OCI-LY1 (cell line): ENCODE results near the gene GASK1A.

Experiments
- H2AFZ ChIP-seq: fragments of 200-600 bp; sonication (generic), shearing (Covaris generic); 2 replicates; pipeline ENCODE4 v1.6.0; 2014; ENCODE audit warnings: antibody characterized with exemption, mild to moderate bottlenecking, low read length
- H3F3A ChIP-seq: fragments of 200-600 bp; sonication (generic), shearing (Covaris generic); 2 replicates; pipeline ENCODE4 v1.6.0; 2014; ENCODE audit warnings: mild to moderate bottlenecking, antibody characterized with exemption, low read length, moderate library complexity; ENCODE audit not compliant: insufficient read depth
- H3K27ac ChIP-seq: fragments of 200-600 bp; sonication (generic); 2 replicates; pipeline ENCODE4 v1.5.1; 2014; ENCODE audit warnings: low read length, mixed run types, mild to moderate bottlenecking, low read depth; ENCODE audit not compliant: poor library complexity, severe bottlenecking
- H3K27me3 ChIP-seq: fragments of 200-600 bp; sonication (generic); 2 replicates; pipeline ENCODE4 v1.6.0; 2014; ENCODE audit warnings: antibody characterized with exemption, mild to moderate bottlenecking, low read length, moderate library complexity; ENCODE audit not compliant: insufficient read depth
- H3K36me3 ChIP-seq: fragments of 200-600 bp; sonication (generic); 2 replicates; pipeline ENCODE4 v1.6.1; 2014; ENCODE audit warnings: mild to moderate bottlenecking, antibody characterized with exemption, low read length, moderate library complexity, mixed read lengths; ENCODE audit not compliant: insufficient read depth
- H3K4me1 ChIP-seq: fragments of 200-600 bp; sonication (generic); 2 replicates; pipeline ENCODE4 v1.5.1; 2014; ENCODE audit warnings: mild to moderate bottlenecking, low read length, moderate library complexity; ENCODE audit not compliant: insufficient read depth, severe bottlenecking
- H3K4me2 ChIP-seq: fragments of 200-600 bp; sonication (generic), shearing (Covaris generic); 2 replicates; pipeline ENCODE4 v1.6.1; 2014; ENCODE audit warnings: low read length
- H3K4me3 ChIP-seq: fragments of 200-600 bp; sonication (generic); 2 replicates; pipeline ENCODE4 v1.5.1; 2014; ENCODE audit warnings: low read length, low read depth, mild to moderate bottlenecking, mixed read lengths; ENCODE audit not compliant: poor library complexity, severe bottlenecking
- H3K79me2 ChIP-seq: fragments of 200-600 bp; shearing (Covaris generic); 2 replicates; pipeline ENCODE4 v1.6.1; 2016; ENCODE audit warnings: mixed run types, low read length, mixed read lengths; ENCODE audit not compliant: insufficient read depth
- H3K9ac ChIP-seq: fragments of 200-600 bp; sonication (generic), shearing (Covaris generic); 2 replicates; pipeline ENCODE4 v1.6.1; 2014; ENCODE audit warnings: mild to moderate bottlenecking, low read length, mixed read lengths
- H3K9me2 ChIP-seq: fragments of 200-600 bp; sonication (generic), shearing (Covaris generic); 2 replicates; pipeline ENCODE4 v1.6.1; 2014; ENCODE audit warnings: low read depth, mild to moderate bottlenecking, low read length, mixed read lengths
- H3K9me3 ChIP-seq: fragments of 200-600 bp; shearing (Covaris generic); 2 replicates; pipeline ENCODE4 v1.6.1; 2014; ENCODE audit warnings: low read length, mixed read lengths
- H4K20me1 ChIP-seq: fragments of 200-600 bp; sonication (generic), shearing (Covaris generic); 2 replicates; pipeline ENCODE4 v1.6.0; 2016; ENCODE audit warnings: mild to moderate bottlenecking, low read length; ENCODE audit not compliant: insufficient read depth
- CTCF ChIP-seq: fragments of 200-600 bp; sonication (generic), shearing (Covaris generic); IDR thresholded peaks from 2 replicates; pipeline ENCODE4 v1.5.1; 2017; ENCODE audit warnings: mild to moderate bottlenecking, antibody characterized with exemption, low read length, moderate library complexity, mixed read lengths
- EZH2 ChIP-seq: fragments of 200-600 bp; sonication (generic), shearing (Covaris generic); IDR thresholded peaks from 2 replicates; pipeline ENCODE4 v1.8.0; 2017; ENCODE audit warnings: borderline replicate concordance, mixed run types, mild to moderate bottlenecking, antibody characterized with exemption, low read length, moderate library complexity, mixed read lengths

GASK1A gene

GRCh38 chr3:43014956-43015355, 35.8 kb downstream of the GASK1A start:
- 0 out of 2 replicates have a peak, but pooled peaks cover 2% of the 10 kb centered on the region for H3K9me3 ChIP-seq
- H3K36me3 ChIP-seq = no peaks in the 10 kb centered on the region
- H4K20me1 ChIP-seq = no peaks in the 10 kb centered on the region
- H3K79me2 ChIP-seq = no peaks in the 10 kb centered on the region
- no peak overlapping the region for H2AFZ ChIP-seq
- H3K27ac ChIP-seq = no peak overlapping the region
- no peaks in the 10 kb centered on the region for H3K4me1 ChIP-seq
- no peaks in the 10 kb centered on the region for H3F3A ChIP-seq
- no peak overlapping the region for H3K4me3 ChIP-seq
- no peak overlapping the region for H3K4me2 ChIP-seq
- TF ChIP-seq CTCF (no peak), EZH2 (no peak)
- no peak overlapping the region for H3K9ac ChIP-seq
- H3K9me2 ChIP-seq = no peaks in the 10 kb centered on the region
- H3K27me3 ChIP-seq = no peaks in the 10 kb centered on the region

- Histone ChIP-seq H3K27ac (no peak overlapping the region), H3F3A (no peaks in the 10 kb centered on the region), H3K4me3 (no peak overlapping the region), H3K4me2 (no peak overlapping the region), H3K9ac (no peak overlapping the region), H3K9me3 (0 out of 2 replicates have a peak, but pooled peaks cover 2% of the 10 kb centered on the region), H2AFZ (no peak overlapping the region), H3K9me2 (no peaks in the 10 kb centered on the region), H3K79me2 (no peaks in the 10 kb centered on the region), H4K20me1 (no peaks in the 10 kb centered on the region), H3K4me1 (no peaks in the 10 kb centered on the region), H3K36me3 (no peaks in the 10 kb centered on the region), H3K27me3 (no peaks in the 10 kb centered on the region)
- TF ChIP-seq CTCF (no peak), EZH2 (no peak)
Measured at GRCh38 chr3:43015572-43015971, 36.5 kb downstream of the GASK1A start.

GRCh38 chr3:43015991-43016865, 37.1 kb downstream of the GASK1A start:
- no peaks in the 10 kb centered on the region for H3K36me3 ChIP-seq
- no peaks in the 10 kb centered on the region for H3K79me2 ChIP-seq
- H2AFZ ChIP-seq = no peak overlapping the region
- no peak overlapping the region for H3K9ac ChIP-seq
- no peaks in the 10 kb centered on the region for H4K20me1 ChIP-seq
- H3K9me2 ChIP-seq = no peaks in the 10 kb centered on the region
- no peak overlapping the region for H3K27ac ChIP-seq
- H3K9me3 ChIP-seq = 0 out of 2 replicates have a peak, but pooled peaks cover 2% of the 10 kb centered on the region
- H3K4me3 ChIP-seq = no peak overlapping the region
- H3K4me1 ChIP-seq = no peaks in the 10 kb centered on the region
- TF ChIP-seq CTCF = no peak
- no peak for TF ChIP-seq EZH2
- no peaks in the 10 kb centered on the region for H3K27me3 ChIP-seq
- H3K4me2 ChIP-seq = no peak overlapping the region
- no peaks in the 10 kb centered on the region for H3F3A ChIP-seq
